ENCODE measurements around the gene CELF2.

Gene CELF2

GRCh38 chr10:11023009-11023953 lies 5.6 kb downstream of the CELF2 start:
- DNase-seq, result no peak

DNA sequence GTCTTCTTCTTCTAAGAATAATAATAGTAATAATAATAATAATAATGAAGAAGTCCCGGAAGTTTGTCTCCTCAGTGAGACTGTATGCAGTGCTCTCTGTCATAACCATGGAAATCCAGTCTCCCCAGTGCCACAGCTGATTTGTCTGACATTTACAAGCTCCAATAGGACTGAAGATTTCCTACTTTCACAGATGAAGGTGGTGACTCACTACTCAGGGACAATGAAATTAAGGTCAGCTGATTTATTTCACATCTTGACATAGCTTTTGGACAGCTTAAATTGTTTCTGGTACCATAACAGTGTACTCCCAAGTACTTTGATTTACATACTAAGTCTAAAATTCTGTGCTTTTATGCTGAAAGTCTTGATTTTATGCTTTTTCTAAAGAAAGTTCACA lies 6.9 kb downstream of the CELF2 start:
- DNase-seq, result no peak

- DNase-seq, result no peak
Measured at GRCh38 chr10:11025978-11026377, 8.3 kb downstream of the CELF2 start.

- no peak for DNase-seq
Measured at GRCh38 chr10:11026773-11027172, 9.1 kb downstream of the CELF2 start.

GRCh38 chr10:11034762-11035161 lies 17.1 kb downstream of the CELF2 start:
- no peak for DNase-seq

DNA sequence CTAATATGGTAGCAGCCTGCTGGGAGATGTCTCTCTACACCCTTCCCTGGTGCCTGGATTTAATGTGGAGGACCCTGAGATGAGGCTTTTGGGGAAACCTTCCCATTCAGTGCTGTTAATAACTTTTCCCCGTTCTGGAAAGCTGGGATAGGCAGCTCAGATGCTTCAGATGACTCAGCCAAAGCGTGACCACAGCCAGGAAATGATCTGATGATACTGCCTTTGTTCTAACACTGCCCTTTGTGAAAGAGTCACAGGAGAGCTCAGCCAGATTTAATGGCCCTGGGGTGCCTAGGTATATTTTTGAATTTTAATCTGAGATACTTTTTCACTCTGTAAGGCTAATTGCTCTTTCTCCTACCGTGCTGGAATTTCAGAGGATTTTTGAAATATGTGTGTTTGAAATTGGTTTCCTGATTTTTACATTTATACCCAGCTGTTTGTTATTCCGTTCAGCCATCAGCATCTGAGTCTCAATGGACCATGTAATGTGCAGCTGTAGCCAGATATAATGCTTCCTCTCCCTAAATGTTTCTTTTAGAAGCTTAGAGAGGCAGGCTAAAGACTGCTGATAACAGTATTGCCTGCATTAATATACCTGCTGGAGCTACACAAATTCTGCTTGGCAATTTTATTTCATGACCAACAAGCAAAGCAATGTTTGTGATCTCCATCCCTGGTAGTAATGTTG lies 17.8 kb downstream of the CELF2 start:
- no peak for DNase-seq

DNA sequence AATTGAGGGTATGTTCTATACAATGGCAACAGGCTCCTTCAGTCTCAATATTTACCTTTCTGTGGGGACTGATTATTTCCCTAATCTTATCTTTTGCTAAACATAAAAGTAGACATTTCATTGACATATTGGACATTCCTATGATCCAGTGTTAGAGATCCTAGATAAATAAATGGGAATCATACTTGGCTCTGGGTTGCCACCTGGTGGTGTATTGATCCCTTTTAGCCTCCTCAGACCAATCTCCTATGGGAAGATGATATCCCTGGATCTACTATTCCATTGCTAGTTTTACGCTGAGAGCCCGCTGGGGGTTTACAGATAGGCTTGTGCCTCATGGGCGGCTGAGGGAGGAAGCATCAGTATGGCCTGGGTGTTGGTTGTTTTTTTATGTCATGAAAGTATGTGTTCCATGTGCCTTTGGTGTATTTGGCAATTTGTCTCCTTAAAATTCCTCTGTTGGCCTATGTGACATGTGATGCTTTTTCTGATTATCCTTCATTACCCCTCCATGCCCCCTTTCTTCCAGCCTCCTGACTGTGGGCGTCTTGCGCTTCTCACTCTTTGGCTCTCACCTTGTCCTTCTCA lies 18.8 kb downstream of the CELF2 start:
- peak; percentile 0 for DNase-seq

DNA sequence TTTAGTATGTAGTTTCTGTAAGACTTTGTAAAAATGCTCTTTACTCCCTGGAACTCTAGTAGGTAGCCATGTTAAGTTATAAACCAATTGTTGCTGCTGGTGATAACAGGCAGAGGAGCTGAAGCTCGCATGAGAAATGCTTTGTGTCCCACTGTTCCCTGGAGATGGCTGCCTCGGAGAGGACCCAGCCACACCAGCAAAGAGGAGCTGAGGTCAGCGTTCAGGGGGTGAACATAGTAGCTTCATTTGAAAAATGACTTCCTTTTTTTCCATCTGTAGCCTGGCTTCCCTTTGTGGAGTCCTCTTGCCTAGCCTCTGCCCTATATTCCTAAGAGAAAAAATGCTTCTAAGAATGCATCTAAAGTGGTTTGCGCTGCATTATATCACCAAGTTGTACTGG lies 20.3 kb downstream of the CELF2 start:
- DNase-seq, result no peak

DNA sequence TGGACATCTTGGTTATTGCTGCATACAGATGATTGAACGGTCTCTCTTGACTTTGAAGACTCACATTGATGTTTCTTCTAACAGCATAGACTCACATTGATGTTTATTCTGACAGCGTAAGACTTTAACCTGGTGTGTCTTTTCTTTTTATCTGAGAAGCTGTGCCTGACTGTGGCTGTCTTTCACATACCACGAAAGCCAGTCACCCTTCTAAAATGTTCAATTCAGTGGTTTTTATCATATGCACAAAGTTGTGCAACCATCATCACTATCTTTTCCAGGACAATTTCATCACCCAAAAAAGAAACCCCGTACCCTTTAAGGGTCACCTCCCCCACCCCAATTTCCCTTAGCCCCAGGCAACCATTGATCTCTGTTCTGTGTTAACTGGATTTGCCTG lies 24.7 kb downstream of the CELF2 start:
- no peak for DNase-seq

- DNase-seq, result no peak
Measured at GRCh38 chr10:11043039-11043438, 25.4 kb downstream of the CELF2 start.

DNA sequence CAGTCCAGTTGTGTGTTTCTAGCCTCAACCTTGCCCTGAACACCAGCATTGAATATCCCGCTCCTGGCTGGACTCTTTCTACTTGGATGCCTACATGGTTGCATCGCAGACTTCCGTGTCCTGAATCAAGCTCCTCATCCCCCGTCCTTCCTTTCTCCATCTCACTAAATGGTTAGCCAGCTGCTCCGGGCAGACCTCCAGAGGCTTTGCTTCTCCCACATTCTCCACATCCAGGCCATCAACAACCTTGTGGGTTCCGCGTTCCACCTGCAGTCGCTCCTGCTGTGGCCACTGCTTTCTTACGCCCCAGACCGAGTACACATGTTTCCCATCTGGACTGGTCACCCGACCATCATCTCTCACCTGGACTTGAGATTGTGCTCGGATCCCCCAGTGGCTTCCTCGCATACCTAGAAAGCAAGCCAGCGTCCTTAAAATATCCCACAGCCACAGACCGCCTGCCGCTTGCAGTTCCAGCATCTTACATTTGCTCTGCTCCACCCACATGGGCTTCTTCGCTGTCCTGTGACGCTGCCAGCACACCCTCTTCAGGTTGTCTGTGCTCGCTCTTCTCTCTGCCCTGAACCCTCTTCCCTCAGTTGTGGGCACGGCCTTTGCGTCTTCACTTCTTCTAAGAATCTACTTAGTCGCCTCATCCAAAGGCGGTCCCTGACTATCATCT lies 25.9 kb downstream of the CELF2 start:
- no peak for DNase-seq

DNA sequence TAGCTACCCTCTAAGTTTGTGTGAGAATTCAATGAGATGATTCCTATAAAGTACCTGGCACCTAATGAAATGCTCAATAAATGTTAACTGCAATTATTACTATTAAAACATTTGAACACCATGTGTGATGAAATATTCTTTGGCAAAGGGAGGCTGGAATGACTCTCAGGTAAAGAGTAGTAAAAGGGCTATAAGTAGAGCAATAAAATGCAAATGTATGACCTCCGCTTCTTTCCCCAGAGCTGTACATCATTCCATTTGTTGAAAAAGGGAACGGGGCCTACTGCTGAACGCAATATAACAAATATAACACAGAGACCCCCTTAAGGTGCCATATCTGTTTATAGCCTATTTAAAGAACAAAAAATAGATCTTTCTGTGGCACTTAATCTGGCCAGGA lies 27.8 kb downstream of the CELF2 start:
- DNase-seq, result no peak

DNA sequence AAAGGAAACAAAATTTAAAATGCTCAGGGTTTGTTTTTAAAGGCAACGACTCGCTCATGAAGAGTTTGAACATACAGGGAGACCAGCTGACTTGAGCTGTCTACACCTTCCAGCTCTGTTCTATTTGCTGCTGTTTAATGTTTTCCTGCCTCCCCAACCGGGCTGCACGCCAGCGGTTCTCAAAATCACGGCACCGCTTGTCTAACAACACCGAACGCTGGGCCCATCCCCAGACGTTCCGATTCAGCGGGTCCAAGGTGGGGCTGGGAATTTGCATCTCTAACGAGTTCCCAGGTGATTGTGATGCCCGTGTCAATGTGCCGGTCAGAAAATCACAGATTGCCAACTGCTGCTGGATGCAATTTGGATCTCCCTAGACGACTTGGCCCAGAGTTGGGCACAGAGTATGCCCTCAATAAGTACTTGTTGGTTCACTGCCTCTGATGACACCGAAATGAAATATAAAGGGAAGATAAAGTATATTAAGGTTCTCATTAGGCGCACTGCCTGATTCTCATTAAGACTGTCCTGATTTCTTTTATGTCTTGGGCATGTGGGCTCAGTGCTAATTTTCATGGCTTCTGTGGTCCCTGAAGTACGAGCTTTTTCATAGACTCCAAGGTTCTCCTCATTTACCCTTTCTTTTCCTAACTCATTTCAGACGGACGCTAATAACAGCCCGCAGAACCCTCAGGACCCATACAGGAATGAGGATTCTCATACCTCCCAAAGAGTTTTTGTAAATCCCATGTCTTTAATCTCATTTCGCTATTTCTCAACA lies 28.5 kb downstream of the CELF2 start:
- no peak for DNase-seq

DNA sequence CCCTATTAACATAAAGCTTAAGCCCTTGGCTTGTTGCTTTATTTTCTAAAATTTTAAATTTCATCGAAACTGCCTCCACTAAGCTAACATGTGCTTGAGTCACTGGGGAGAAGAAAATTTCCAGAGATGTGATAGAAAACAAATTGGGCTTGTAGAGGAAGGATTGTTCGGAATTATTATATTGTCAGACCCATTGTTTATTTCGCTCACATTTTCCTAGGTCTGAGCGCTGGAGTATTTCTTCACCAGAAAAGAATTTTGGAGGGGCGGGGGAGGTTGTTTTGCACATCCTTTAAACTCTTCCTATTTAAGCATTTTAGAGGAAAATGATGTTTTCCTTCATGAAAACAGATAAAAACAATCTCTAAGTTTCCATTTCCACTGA lies 29.1 kb downstream of the CELF2 start:
- DNase-seq, result no peak

DNA sequence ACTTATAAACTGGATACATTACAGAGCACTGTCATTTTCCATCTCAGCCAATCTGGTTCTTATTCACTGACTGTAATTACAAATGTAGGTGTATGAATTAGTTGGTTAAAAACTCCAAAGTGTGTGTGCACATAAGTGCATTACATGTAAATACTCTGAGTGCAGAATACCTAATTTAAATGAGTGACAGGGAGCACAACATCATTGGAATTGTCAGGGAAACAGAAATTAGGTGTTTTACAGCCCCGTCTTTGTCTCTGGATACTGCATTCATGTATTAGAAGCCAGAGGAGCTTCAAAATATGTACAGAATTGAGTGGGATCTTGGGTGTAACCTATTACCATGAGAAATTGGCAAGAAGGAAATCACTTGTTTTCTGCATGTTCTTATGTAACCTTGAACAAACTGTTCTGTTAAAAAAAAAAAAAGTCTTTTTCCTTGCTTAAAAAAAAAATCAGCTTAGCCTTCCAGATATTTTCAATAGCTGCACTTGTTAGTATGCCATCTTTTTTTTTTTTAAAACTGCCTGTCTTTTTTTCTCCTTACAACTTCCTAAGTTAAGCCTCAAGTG lies 31.1 kb downstream of the CELF2 start:
- no peak for DNase-seq

- DNase-seq, result no peak
Measured at GRCh38 chr10:11049806-11050205, 32.1 kb downstream of the CELF2 start.

DNA sequence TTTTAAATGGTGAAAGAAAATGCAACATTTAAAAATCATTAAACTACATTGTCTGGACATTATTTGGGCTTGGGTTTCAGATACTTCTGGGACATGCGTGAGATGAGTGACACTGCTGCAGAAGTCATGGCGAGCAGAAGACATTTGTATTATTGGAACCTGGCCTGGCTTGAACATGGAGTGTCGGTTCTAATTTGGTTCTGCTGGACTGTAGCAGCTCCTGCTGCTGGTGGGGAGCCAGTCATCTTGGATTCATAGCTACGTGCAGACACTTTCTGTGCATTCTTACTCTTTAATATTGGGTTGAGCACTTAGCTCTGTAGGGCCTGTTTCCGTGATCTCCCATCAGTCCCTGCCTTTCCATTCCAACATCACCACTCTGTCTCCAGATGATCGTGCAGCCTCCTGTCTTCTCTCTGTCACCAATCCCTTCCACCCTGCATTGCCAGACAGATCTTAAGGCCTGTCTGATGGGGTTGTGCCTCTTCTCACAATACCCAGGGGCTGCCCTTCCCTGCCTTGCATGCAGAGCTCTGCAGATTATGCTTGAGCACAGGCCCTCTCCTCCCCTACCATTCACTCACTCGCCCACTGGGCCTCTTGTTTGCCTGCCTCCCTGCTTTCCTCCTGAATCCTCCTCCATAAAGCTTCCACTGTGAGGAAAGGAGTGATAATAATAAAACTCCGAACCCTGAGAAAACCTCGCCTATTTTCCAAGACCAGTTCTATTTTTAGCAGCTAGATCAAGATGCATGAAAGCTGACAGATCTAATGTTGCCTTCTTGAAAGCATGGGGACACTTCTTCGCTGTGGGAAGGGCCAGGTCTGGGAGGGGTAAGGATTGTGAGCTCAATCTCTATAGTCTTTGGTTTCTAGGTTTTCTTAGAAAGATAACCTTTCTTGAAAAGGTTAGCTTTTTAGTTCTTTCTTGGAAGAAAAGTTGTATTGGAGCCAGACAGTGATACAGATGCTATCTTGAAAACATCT lies 32.9 kb downstream of the CELF2 start:
- no peak for DNase-seq

GRCh38 chr10:11057018-11057417 lies 39.3 kb downstream of the CELF2 start:
- DNase-seq, result no peak

DNA sequence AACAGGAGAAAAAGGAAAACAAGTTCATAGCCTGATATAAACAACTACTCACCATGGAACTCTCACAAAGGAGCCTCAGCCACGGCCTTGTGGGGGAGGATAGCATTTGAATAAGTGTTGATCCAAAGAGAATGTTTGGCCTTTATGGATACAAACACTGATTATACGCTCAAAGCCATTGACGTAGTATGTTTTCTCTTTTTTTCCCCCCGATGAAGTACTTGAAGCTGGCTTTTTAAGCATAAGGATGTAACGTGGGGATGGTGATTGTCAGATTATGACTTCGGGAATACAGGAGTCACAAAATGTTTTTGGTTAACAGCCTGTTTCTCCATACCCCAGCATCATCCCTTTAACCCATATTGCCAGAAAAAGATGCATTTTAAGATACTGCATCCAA lies 39.8 kb downstream of the CELF2 start:
- DNase-seq, result no peak

GRCh38 chr10:11057994-11058393 lies 40.3 kb downstream of the CELF2 start:
- DNase-seq, result no peak

DNA sequence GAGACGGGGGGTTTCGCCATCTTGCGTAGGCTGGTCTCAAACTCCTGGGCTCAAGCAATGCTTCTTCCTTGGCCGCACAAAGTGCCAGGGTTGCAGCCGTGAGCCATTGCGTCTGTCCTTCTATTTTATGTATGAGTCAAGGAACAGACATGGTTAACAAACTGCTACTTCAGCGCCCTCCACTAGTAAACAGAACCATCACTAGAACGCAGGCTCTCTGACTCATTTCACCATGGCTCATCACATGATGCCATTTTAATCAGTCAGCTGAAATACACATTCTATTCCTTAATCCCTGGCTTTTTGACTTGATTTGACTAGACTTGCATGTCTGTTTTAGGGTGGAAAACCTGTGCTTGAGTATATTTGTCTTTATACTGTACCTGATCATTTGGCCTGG lies 41.3 kb downstream of the CELF2 start:
- no peak for DNase-seq
